H1 (cell line): ENCODE measurements around the gene POGLUT2. TPM values are rescaled to one million over a fixed set of nuclear protein-coding genes. Genes with fewer than 3 reads are reported as not detected.

Source experiments
- CTCF ChIA-PET: fragments of 300-600 bp; sonication (Branson Sonifier 250); formaldehyde crosslinking; loops from one replicate; lab custom pipeline; 2021; ENCODE audit not compliant: partially characterized antibody; lab: Charles Lee
- POLR2A ChIA-PET: fragments of 300-600 bp; sonication (Branson Sonifier 250); formaldehyde crosslinking; loops from one replicate; lab custom pipeline; 2021; ENCODE audit warnings: inconsistent platforms; ENCODE audit not compliant: partially characterized antibody; lab: Charles Lee
- DNase-seq, 2 experiments: peaks; one replicate each; pipeline versions ENCODE4 v3.0.0 to v3.0.0-alpha.2; 2010 to 2022; ENCODE audit warnings: low spot score in 2 of 2, low read depth in 1 of 2, mixed read lengths in 1 of 2
- FAIRE-seq: peaks from 2 replicates; lab custom pipeline; 2011; peaks lifted over from hg19 to GRCh38; lab: Jason Lieb, UNC
- H2AFZ ChIP-seq: 2 replicates; pipeline ENCODE4 v1.8.1; 2012; ENCODE audit warnings: low read length, inconsistent platforms
- H2AK5ac ChIP-seq: 2 replicates; pipeline ENCODE4 v1.6.1; 2013; ENCODE audit warnings: low read depth, low read length
- H2BK120ac ChIP-seq: replicated peaks from 2 replicates; pipeline ENCODE3; 2013; ENCODE audit warnings: low read depth, low read length, inconsistent platforms
- H2BK12ac ChIP-seq: 2 replicates; pipeline ENCODE4 v1.6.1; 2013; ENCODE audit warnings: low read depth, low read length
- H2BK15ac ChIP-seq: 2 replicates; pipeline ENCODE4 v1.6.1; 2013; ENCODE audit warnings: low read length
- H2BK20ac ChIP-seq: 2 replicates; pipeline ENCODE4 v1.6.1; 2013; ENCODE audit warnings: low read length
- H2BK5ac ChIP-seq: 2 replicates; pipeline ENCODE4 v1.6.1; 2013; ENCODE audit warnings: low read depth, low read length
- H3K14ac ChIP-seq: 2 replicates; pipeline ENCODE4 v1.6.1; 2013; ENCODE audit warnings: inconsistent platforms; ENCODE audit not compliant: insufficient read length
- H3K18ac ChIP-seq: 2 replicates; pipeline ENCODE4 v1.6.1; 2013; ENCODE audit warnings: low read length; ENCODE audit errors: extremely low read depth
- H3K23ac ChIP-seq: 2 replicates; pipeline ENCODE4 v1.6.1; 2013; ENCODE audit warnings: inconsistent platforms; ENCODE audit not compliant: insufficient read length
- H3K23me2 ChIP-seq: 2 replicates; pipeline ENCODE4 v1.6.1; 2013; ENCODE audit warnings: low read depth, low read length
- H3K27ac ChIP-seq: 2 replicates; pipeline ENCODE4 v1.6.1; 2011; ENCODE audit warnings: low read depth, low read length, inconsistent platforms
- H3K27me3 ChIP-seq, 4 experiments: replicated peaks in 1 of 4; 1 replicate in 1 of 4; 2 replicates in 3 of 4; pipeline versions ENCODE4 v1.6.1 to v1.8.1; 2011 to 2013; ENCODE audit warnings: low read length in 3 of 4, mild to moderate bottlenecking in 3 of 4, inconsistent platforms in 2 of 4, mixed read lengths in 2 of 4, moderate library complexity in 1 of 4; ENCODE audit not compliant: control insufficient read depth in 3 of 4, insufficient read depth in 3 of 4; ENCODE audit errors: extremely low read depth in 1 of 4
- H3K36me3 ChIP-seq, 4 experiments: 2 replicates each; pipeline versions ENCODE4 v1.6.1 to v1.8.1; 2011 to 2013; ENCODE audit warnings: mild to moderate bottlenecking in 4 of 4, low read length in 3 of 4, moderate library complexity in 2 of 4, control low read depth in 1 of 4, inconsistent platforms in 1 of 4; ENCODE audit not compliant: insufficient read depth in 4 of 4, control insufficient read depth in 2 of 4
- H3K4ac ChIP-seq: replicated peaks from 2 replicates; pipeline ENCODE3; 2013; ENCODE audit warnings: low read length, low read depth, mixed read lengths, inconsistent platforms; ENCODE audit not compliant: insufficient read length
- H3K4me1 ChIP-seq, 4 experiments: replicated peaks in 1 of 4; 1 replicate in 1 of 4; 2 replicates in 3 of 4; pipeline versions ENCODE4 v1.6.1 to v1.8.1; 2011 to 2013; ENCODE audit warnings: low read length in 3 of 4, inconsistent platforms in 2 of 4, mixed read lengths in 1 of 4; ENCODE audit not compliant: insufficient read depth in 4 of 4, control insufficient read depth in 3 of 4
- H3K4me2 ChIP-seq, 2 experiments: 2 replicates each; pipeline versions ENCODE4 v1.6.1 to v1.8.1; 2011 to 2013; ENCODE audit warnings: low read depth in 2 of 2, low read length in 2 of 2, control low read depth in 1 of 2, inconsistent platforms in 1 of 2, mild to moderate bottlenecking in 1 of 2; ENCODE audit not compliant: insufficient read depth in 1 of 2
- H3K4me3 ChIP-seq, 4 experiments: fragments of 200-600, 300-600 bp in 1 of 4; sonication (generic), shearing (Covaris generic), sonication (Bioruptor Twin) in 1 of 4; 2 replicates each; pipeline versions ENCODE4 v1.5.1 to v1.8.1; 2011 to 2016; ENCODE audit warnings: low read length in 4 of 4, low read depth in 3 of 4, control low read depth in 2 of 4, inconsistent platforms in 2 of 4, mild to moderate bottlenecking in 2 of 4, mixed read lengths in 1 of 4, moderate library complexity in 1 of 4; ENCODE audit not compliant: insufficient read depth in 2 of 4; ENCODE audit errors: extremely low read depth in 1 of 4
- H3K56ac ChIP-seq: replicated peaks from 2 replicates; pipeline ENCODE3; 2013; ENCODE audit warnings: low read depth, mild to moderate bottlenecking, mixed read lengths, low read length, inconsistent platforms; ENCODE audit not compliant: insufficient read length
- H3K79me1 ChIP-seq: 2 replicates; pipeline ENCODE4 v1.6.1; 2013; ENCODE audit warnings: low read depth, low read length, control low read depth
- H3K79me2 ChIP-seq, 2 experiments: 2 replicates each; pipeline versions ENCODE4 v1.6.1 to v1.8.1; 2012 to 2013; ENCODE audit warnings: low read length in 2 of 2, mild to moderate bottlenecking in 2 of 2, inconsistent platforms in 1 of 2; ENCODE audit not compliant: insufficient read depth in 2 of 2, control insufficient read depth in 1 of 2
- H3K9ac ChIP-seq, 4 experiments: replicated peaks in 1 of 4; 1 replicate in 1 of 4; 2 replicates in 3 of 4; pipeline versions ENCODE4 v1.6.1 to v1.8.1; 2011 to 2013; ENCODE audit warnings: low read depth in 3 of 4, low read length in 3 of 4, control low read depth in 2 of 4, mild to moderate bottlenecking in 2 of 4, moderate library complexity in 2 of 4, inconsistent platforms in 1 of 4; ENCODE audit errors: extremely low read depth in 1 of 4
- H3K9me3 ChIP-seq, 2 experiments: 2 replicates each; pipeline versions ENCODE4 v1.6.1 to v1.8.1; 2012 to 2013; ENCODE audit warnings: mild to moderate bottlenecking in 2 of 2, moderate library complexity in 2 of 2, control low read depth in 1 of 2, inconsistent platforms in 1 of 2, low read depth in 1 of 2, low read length in 1 of 2, mixed read lengths in 1 of 2; ENCODE audit not compliant: insufficient read depth in 2 of 2
- H4K20me1 ChIP-seq, 2 experiments: replicated peaks in 1 of 2; 2 replicates each; pipeline versions ENCODE3 to v1.8.1; 2011 to 2013; ENCODE audit warnings: inconsistent platforms in 2 of 2, low read length in 2 of 2, mild to moderate bottlenecking in 1 of 2; ENCODE audit not compliant: insufficient read depth in 2 of 2, control insufficient read depth in 1 of 2
- H4K5ac ChIP-seq: 2 replicates; pipeline ENCODE4 v1.6.1; 2013; ENCODE audit warnings: low read length, low read depth, mixed read lengths, inconsistent platforms; ENCODE audit not compliant: insufficient read length
- H4K8ac ChIP-seq: 2 replicates; pipeline ENCODE4 v1.8.0; 2013; ENCODE audit warnings: mild to moderate bottlenecking, moderate library complexity, low read length, inconsistent platforms; ENCODE audit not compliant: insufficient read depth; ENCODE audit errors: extremely low read depth
- H4K91ac ChIP-seq: replicated peaks from 2 replicates; pipeline ENCODE3; 2013; ENCODE audit warnings: low read length, mixed read lengths, inconsistent platforms; ENCODE audit not compliant: insufficient read length
- CBX5 ChIP-seq: fragments of 300-800, 300-1000 bp; sonication (generic); IDR thresholded peaks from 2 replicates; pipeline ENCODE4 v1.7.1; 2016; ENCODE audit warnings: antibody characterized with exemption, low read length, low read depth
- CREB1 ChIP-seq: IDR thresholded peaks from 2 replicates; pipeline ENCODE4 v1.6.1; 2012; ENCODE audit warnings: inconsistent platforms
- CTCF ChIP-seq, 3 experiments: IDR thresholded peaks; 1 replicate in 2 of 3; 2 replicates in 1 of 3; pipeline versions ENCODE4 v1.5.1 to v1.6.1; 2011; ENCODE audit warnings: low read length in 3 of 3, mild to moderate bottlenecking in 3 of 3, inconsistent platforms in 2 of 3, low read depth in 1 of 3, moderate library complexity in 1 of 3; ENCODE audit not compliant: insufficient read depth in 1 of 3; ENCODE audit errors: control extremely low read depth in 1 of 3
- MAFK ChIP-seq: IDR thresholded peaks from 2 replicates; pipeline ENCODE4 v1.6.1; 2012; ENCODE audit warnings: low read depth, mild to moderate bottlenecking, improper control_type of control experiment, low read length
- MAX ChIP-seq: IDR thresholded peaks from 2 replicates; pipeline ENCODE4 v1.6.1; 2012; ENCODE audit warnings: inconsistent platforms
- RAD21 ChIP-seq, 2 experiments: IDR thresholded peaks in 1 of 2; conservative IDR thresholded peaks in 1 of 2; 2 replicates each; pipeline ENCODE4 v1.6.1; 2011; ENCODE audit warnings: low read depth in 2 of 2, low read length in 2 of 2, improper control_type of control experiment in 1 of 2, inconsistent platforms in 1 of 2, mild to moderate bottlenecking in 1 of 2, moderate library complexity in 1 of 2
- SP4 ChIP-seq: IDR thresholded peaks from 2 replicates; pipeline ENCODE4 v1.6.1; 2012; ENCODE audit warnings: low read length, inconsistent platforms
- TAF1 ChIP-seq: IDR thresholded peaks from 2 replicates; pipeline ENCODE4 v1.6.1; 2011; ENCODE audit warnings: mild to moderate bottlenecking, low read depth, low read length
- USF2 ChIP-seq: IDR thresholded peaks from 2 replicates; pipeline ENCODE4 v1.6.1; 2011; ENCODE audit warnings: low read length, improper control_type of control experiment
- WGBS, 2 experiments: shearing (Covaris generic) in 1 of 2; methylation state at CpG; one replicate each; pipeline versions ENCODE4 v1.1.6 to v1.1.7; 2013 to 2015; ENCODE audit warnings: low lambda C conversion rate in 2 of 2, mixed read lengths in 2 of 2, inconsistent platforms in 1 of 2, low coverage in 1 of 2, missing lambda C conversion rate in 1 of 2; ENCODE audit not compliant: insufficient replicate concordance in 2 of 2, insufficient coverage in 1 of 2, insufficient read length in 1 of 2; ENCODE audit errors: extremely low coverage in 1 of 2, missing lambda C conversion rate in 1 of 2; 5-methylcytosine and 5-hydroxymethylcytosine counted together
- polyA plus RNA-seq, 7 experiments: library from polyadenylated mRNA; depleted of rRNA in 3 of 7; stranded (reverse) in 5 of 7; unstranded in 2 of 7; fragments of >200 nt in 5 of 7; fragments of 200-250 nt in 2 of 7; gene quantifications; 1 replicate in 5 of 7; 2 replicates in 1 of 7; 4 replicates in 1 of 7; pipeline versions ENCODE4 v1.2.1 to v1.2.3, GENCODE V29; 2011 to 2013; ENCODE audit warnings: missing spikeins in 2 of 7, mixed read lengths in 2 of 7
- total RNA-seq: library from RNA; stranded (reverse); fragmentation: NEBNext Ultra II Directional; extraction: Animal tissue kit (Norgen Biotek cat#: 25700); gene quantifications from 2 replicates; pipeline ENCODE4 v1.2.1, GENCODE V29; 2021

Gene POGLUT2
- total and polyA plus RNA-seq, 2 of the 8 experiments (the other 6 are each of a cell fraction or from before 2014, with no cell fraction given), result 9.9 to 22.3 TPM

GRCh38 chr13:102836471-102836870, 37.7 kb upstream of the POGLUT2 start:
- no peak for TF ChIP-seq CBX5
- TF ChIP-seq RAD21 (IDR thresholded peaks at IDR 0.05 in 1 of 2, conservative IDR thresholded peaks at IDR 0.05 in 1 of 2; ENCODE audit: low read depth in 2 of 2, low read length in 2 of 2), result no peak
- TF ChIP-seq MAFK, result no peak
- no peak for TF ChIP-seq CREB1
- no peak for TF ChIP-seq SP4
- TF ChIP-seq CTCF (IDR thresholded peaks at IDR 0.05; ENCODE audit: control extremely low read depth in 1 of 3, insufficient read depth in 1 of 3, low read depth in 1 of 3, low read length in 3 of 3), result no peak
- no peak for TF ChIP-seq MAX
- TF ChIP-seq USF2, result no peak
- TF ChIP-seq TAF1, result no peak
- H3K23me2 ChIP-seq, result no peaks in the 10 kb centered on the region
- H3K23ac ChIP-seq, result no peak overlapping the region
- H3K4me1 ChIP-seq, result no peaks in the 10 kb centered on the region
- no peak overlapping the region for H4K5ac ChIP-seq
- no peak overlapping the region for H3K18ac ChIP-seq
- no peaks in the 10 kb centered on the region for H3K79me2 ChIP-seq
- H3K27ac ChIP-seq, result no peak overlapping the region
- no peak overlapping the region for H3K14ac ChIP-seq
- H4K91ac ChIP-seq, result no peak overlapping the region
- DNase-seq, result no peak
- 89% methylated on average over 4 of the region's 4 CpGs; no CpG with 5 or more reads in 1 of the 2 experiments for WGBS, 2 experiments
- H3K9ac ChIP-seq, result no peak overlapping the region
- no peak overlapping the region for H3K56ac ChIP-seq
- CTCF ChIA-PET, result no interaction called here
- no peak overlapping the region for H4K8ac ChIP-seq
- no peak overlapping the region for H2BK12ac ChIP-seq
- no peaks in the 10 kb centered on the region for H3K79me1 ChIP-seq
- no peak overlapping the region for H3K4me3 ChIP-seq
- H3K4ac ChIP-seq, result no peak overlapping the region
- no peak overlapping the region for H2BK15ac ChIP-seq
- H2AK5ac ChIP-seq, result no peak overlapping the region
- H3K36me3 ChIP-seq, result no peaks in the 10 kb centered on the region
- H2BK120ac ChIP-seq, result no peak overlapping the region
- FAIRE-seq, result no peak
- no peak overlapping the region for H2BK5ac ChIP-seq
- POLR2A ChIA-PET, result no interaction called here
- no peaks in the 10 kb centered on the region for H4K20me1 ChIP-seq
- no peak overlapping the region for H2AFZ ChIP-seq
- no peak overlapping the region for H2BK20ac ChIP-seq
- no peak overlapping the region for H3K4me2 ChIP-seq
- no peaks in the 10 kb centered on the region for H3K9me3 ChIP-seq
- no peaks in the 10 kb centered on the region for H3K27me3 ChIP-seq
